Stimulated activated CD8-positive, alpha-beta memory T cell treated with anti-CD3 and anti-CD28 coated beads, Interleukin-4, amount 100 ng/mL, for 48 hours (primary cell): Measurements from ENCODE around the gene LRRC55.

ENCODE experiments used
- DNase-seq: peaks from one replicate; pipeline ENCODE4 v3.0.0-alpha.2; 2020

The LRRC55 gene

GRCh38 chr11:57239348-57239747 is 57.6 kb downstream of the LRRC55 start:
- no peak for DNase-seq

- no peak for DNase-seq
These were observed 58.3 kb downstream of the LRRC55 start for GRCh38 chr11:57240007-57240406.

- DNase-seq = no peak
These were observed 59.0 kb downstream of the LRRC55 start for GRCh38 chr11:57240757-57241156.
